PC-9 (cell line): ENCODE results near the gene LDHAL6A.

Source experiments
- EZH2 ChIP-seq: fragments of 200-600 bp; sonication (generic); IDR thresholded peaks from 2 replicates; pipeline ENCODE4 v1.8.0; 2017; ENCODE audit warnings: antibody characterized with exemption, low read depth
- TF ChIP-seq, protein P1 (sequence below): fragments of 200-600 bp; sonication (generic); conservative IDR thresholded peaks from 2 replicates; pipeline ENCODE4 v1.6.1; 2017; ENCODE audit warnings: mixed run types, antibody characterized with exemption, mild to moderate bottlenecking, moderate library complexity

DNA sequence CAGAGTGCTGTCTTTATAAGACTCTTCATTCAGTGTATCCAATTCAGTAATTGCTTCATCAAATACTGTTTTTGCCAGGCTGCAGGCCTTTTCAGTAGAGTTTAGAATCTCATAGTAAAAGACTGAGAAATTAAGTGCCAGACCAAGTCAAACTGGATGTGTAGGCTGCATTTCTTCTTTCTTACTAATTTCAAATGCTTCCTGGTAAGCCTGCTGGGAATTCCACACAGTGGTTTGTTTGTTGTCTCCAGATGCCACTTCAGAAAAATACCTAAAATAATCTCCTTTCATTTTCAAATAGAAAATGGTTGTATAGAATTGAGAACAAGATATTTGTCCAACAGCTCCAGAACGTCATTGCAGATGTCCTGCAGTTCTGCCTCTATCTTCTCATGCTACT, 34.7 kb downstream of the LDHAL6A start:
- TF ChIP-seq, protein P1, sequence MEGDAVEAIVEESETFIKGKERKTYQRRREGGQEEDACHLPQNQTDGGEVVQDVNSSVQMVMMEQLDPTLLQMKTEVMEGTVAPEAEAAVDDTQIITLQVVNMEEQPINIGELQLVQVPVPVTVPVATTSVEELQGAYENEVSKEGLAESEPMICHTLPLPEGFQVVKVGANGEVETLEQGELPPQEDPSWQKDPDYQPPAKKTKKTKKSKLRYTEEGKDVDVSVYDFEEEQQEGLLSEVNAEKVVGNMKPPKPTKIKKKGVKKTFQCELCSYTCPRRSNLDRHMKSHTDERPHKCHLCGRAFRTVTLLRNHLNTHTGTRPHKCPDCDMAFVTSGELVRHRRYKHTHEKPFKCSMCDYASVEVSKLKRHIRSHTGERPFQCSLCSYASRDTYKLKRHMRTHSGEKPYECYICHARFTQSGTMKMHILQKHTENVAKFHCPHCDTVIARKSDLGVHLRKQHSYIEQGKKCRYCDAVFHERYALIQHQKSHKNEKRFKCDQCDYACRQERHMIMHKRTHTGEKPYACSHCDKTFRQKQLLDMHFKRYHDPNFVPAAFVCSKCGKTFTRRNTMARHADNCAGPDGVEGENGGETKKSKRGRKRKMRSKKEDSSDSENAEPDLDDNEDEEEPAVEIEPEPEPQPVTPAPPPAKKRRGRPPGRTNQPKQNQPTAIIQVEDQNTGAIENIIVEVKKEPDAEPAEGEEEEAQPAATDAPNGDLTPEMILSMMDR: no peak
- TF ChIP-seq EZH2: no peak
